ENCODE measurements around the gene CABLES2. TPM values are rescaled to one million over a fixed set of nuclear protein-coding genes. Genes with fewer than 3 reads are reported as not detected.
"Not testable (repeated sequence)": the region's sequence is repeated elsewhere in the genome, so short reads cannot be mapped to it uniquely, and the experiment has no call there.

The CABLES2 gene
- total RNA-seq, 4 donors from 2014 or later: 2.0 to 6.9 (median 4.1) TPM

GRCh38 chr20:62374331-62375152, 32.5 kb downstream of the CABLES2 start:
- no peak for DNase-seq (ENCODE audit: extremely low spot score)
- 50% methylated on average over 13 of the region's 24 CpGs for WGBS
- intact Hi-C loops (cut with DNase I): loop anchor here (5.0 kb wide), 1 partner anchor 32 kb away; no protein-coding TSS in a partner anchor
- H3K4me1 ChIP-seq: peaks cover 61 to 87% (median 85%) of the 10 kb centered on the region in 4 donors
- TF ChIP-seq POLR2A (IDR thresholded peaks at IDR 0.05; ENCODE audit: low read depth): no peak
- TF ChIP-seq POLR2AphosphoS5 (IDR thresholded peaks at IDR 0.05): peak in 1 of 2 donors; percentile 37
- H3K9me3 ChIP-seq: no peaks in the 10 kb centered on the region
- no peaks in the 10 kb centered on the region for H3K36me3 ChIP-seq
- H3K27ac ChIP-seq (replicated peaks in 1 of 4): peak overlapping the region; percentile 74 to 97 (median 81)
- no peak overlapping the region for H3K4me3 ChIP-seq
- no peaks in the 10 kb centered on the region for H3K27me3 ChIP-seq

- H3K36me3 ChIP-seq; DNase-seq (ENCODE audit: extremely low spot score); H3K4me3 ChIP-seq; H3K9me3 ChIP-seq; intact Hi-C loops (cut with DNase I); H3K27me3 ChIP-seq: not testable (repeated sequence)
- Histone ChIP-seq H3K4me1 (peaks cover 69 to 94% (median 93%) of the 10 kb centered on the region in 4 donors), H3K27ac (replicated peaks in 1 of 4) (peak overlapping the region; percentile 74 to 97 (median 81))
- WGBS: 88% methylated on average over 15 of the region's 40 CpGs
Observed at GRCh38 chr20:62373631-62374179, 33.4 kb downstream of the CABLES2 start.

GRCh38 chr20:62372042-62372993, 34.8 kb downstream of the CABLES2 start:
- H3K27ac ChIP-seq (replicated peaks in 1 of 4): peak overlapping the region; percentile 93 to 97 (median 94)
- 62% methylated on average over 24 of the region's 29 CpGs for WGBS
- TF ChIP-seq EP300 (IDR thresholded peaks at IDR 0.05) (no peak), POLR2A (IDR thresholded peaks at IDR 0.05; ENCODE audit: low read depth) (no peak), CTCF (IDR thresholded peaks at IDR 0.05) (no peak), POLR2AphosphoS5 (IDR thresholded peaks at IDR 0.05) (peak; percentile 54 to 83)
- DNase-seq (ENCODE audit: extremely low spot score): no peak
- no peaks in the 10 kb centered on the region for H3K36me3 ChIP-seq
- no peaks in the 10 kb centered on the region for H3K9me3 ChIP-seq
- intact Hi-C loops (cut with DNase I): no loop called here
- H3K4me3 ChIP-seq: peak overlapping the region in 2 of 4 donors; percentile 15 to 25
- H3K27me3 ChIP-seq: no peaks in the 10 kb centered on the region
- peaks cover 69 to 94% (median 93%) of the 10 kb centered on the region in 4 donors for H3K4me1 ChIP-seq

- peak overlapping the region; percentile 93 to 97 (median 94) for H3K27ac ChIP-seq (replicated peaks in 1 of 4)
- no peaks in the 10 kb centered on the region for H3K36me3 ChIP-seq
- peak overlapping the region in 1 of 4 donors; percentile 25 for H3K4me3 ChIP-seq
- H3K4me1 ChIP-seq: peaks cover 63 to 92% (median 90%) of the 10 kb centered on the region in 4 donors
- TF ChIP-seq POLR2A (IDR thresholded peaks at IDR 0.05; ENCODE audit: low read depth) (no peak), EP300 (IDR thresholded peaks at IDR 0.05) (no peak), POLR2AphosphoS5 (IDR thresholded peaks at IDR 0.05) (no peak), CTCF (IDR thresholded peaks at IDR 0.05) (no peak)
- intact Hi-C loops (cut with DNase I): no loop called here
- no peak for DNase-seq (ENCODE audit: extremely low spot score)
- no peaks in the 10 kb centered on the region for H3K27me3 ChIP-seq
- H3K9me3 ChIP-seq: no peaks in the 10 kb centered on the region
- WGBS: 88% methylated on average over 4 of the region's 8 CpGs
Observed at GRCh38 chr20:62371588-62372041, 35.5 kb downstream of the CABLES2 start.

GRCh38 chr20:62370807-62371587, 36.1 kb downstream of the CABLES2 start:
- 67% methylated on average over 3 of the region's 18 CpGs for WGBS
- no peaks in the 10 kb centered on the region for H3K9me3 ChIP-seq
- H3K4me3 ChIP-seq: no peak overlapping the region
- H3K27me3 ChIP-seq: no peaks in the 10 kb centered on the region
- H3K27ac ChIP-seq (replicated peaks in 1 of 4): peak overlapping the region; percentile 93 to 97 (median 94)
- intact Hi-C loops (cut with DNase I): no loop called here
- no peaks in the 10 kb centered on the region for H3K36me3 ChIP-seq
- no peak for DNase-seq (ENCODE audit: extremely low spot score)
- peaks cover 58 to 92% (median 90%) of the 10 kb centered on the region in 4 donors for H3K4me1 ChIP-seq
- no peak for TF ChIP-seq POLR2A (IDR thresholded peaks at IDR 0.05; ENCODE audit: low read depth)
- TF ChIP-seq EP300 (IDR thresholded peaks at IDR 0.05): no peak
